Astrocyte (in vitro differentiated cells and primary cell): Measurements from ENCODE around the gene BFSP2.
"Not testable (repeated sequence)": the region's sequence is repeated elsewhere in the genome, so short reads cannot be mapped to it uniquely, and the experiment has no call there.

Source experiments
- EZH2 ChIP-seq: IDR thresholded peaks from 2 replicates; pipeline ENCODE4 v1.6.1; 2012; ENCODE audit warnings: mild to moderate bottlenecking, low read length, inconsistent platforms; ENCODE audit not compliant: insufficient read depth
- TF ChIP-seq, protein P1 (sequence below): IDR thresholded peaks from 2 replicates; pipeline ENCODE4 v1.5.1; 2011; ENCODE audit warnings: low read depth, mild to moderate bottlenecking, inconsistent platforms, low read length, moderate library complexity; ENCODE audit not compliant: insufficient read depth

DNA sequence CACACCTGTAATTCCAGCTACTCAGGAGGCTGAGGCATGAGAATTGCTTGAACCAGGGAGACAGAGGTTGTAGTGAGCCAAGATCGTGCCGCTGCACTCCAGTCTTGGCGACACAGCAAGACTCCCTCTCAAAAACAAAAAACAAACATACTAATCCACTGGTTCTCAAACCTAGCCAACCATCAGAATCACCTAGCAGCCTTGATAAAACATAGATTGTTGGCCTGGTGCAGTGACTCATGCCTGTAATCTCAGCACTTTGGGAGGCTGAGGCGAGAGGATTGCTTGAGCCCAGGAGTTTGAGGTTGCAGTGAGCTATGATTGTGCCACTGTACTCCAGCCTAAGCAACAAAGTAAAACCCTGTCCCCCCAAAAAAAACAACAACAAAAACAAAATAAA lies 121.1 kb downstream of the BFSP2 start:
- TF ChIP-seq, protein P1, sequence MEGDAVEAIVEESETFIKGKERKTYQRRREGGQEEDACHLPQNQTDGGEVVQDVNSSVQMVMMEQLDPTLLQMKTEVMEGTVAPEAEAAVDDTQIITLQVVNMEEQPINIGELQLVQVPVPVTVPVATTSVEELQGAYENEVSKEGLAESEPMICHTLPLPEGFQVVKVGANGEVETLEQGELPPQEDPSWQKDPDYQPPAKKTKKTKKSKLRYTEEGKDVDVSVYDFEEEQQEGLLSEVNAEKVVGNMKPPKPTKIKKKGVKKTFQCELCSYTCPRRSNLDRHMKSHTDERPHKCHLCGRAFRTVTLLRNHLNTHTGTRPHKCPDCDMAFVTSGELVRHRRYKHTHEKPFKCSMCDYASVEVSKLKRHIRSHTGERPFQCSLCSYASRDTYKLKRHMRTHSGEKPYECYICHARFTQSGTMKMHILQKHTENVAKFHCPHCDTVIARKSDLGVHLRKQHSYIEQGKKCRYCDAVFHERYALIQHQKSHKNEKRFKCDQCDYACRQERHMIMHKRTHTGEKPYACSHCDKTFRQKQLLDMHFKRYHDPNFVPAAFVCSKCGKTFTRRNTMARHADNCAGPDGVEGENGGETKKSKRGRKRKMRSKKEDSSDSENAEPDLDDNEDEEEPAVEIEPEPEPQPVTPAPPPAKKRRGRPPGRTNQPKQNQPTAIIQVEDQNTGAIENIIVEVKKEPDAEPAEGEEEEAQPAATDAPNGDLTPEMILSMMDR, result not testable (repeated sequence)
- TF ChIP-seq EZH2, result not testable (repeated sequence)
